IMR-90 (cell line): Measurements from ENCODE around the gene IFNG. TPM values are rescaled to one million over a fixed set of nuclear protein-coding genes. Genes with fewer than 3 reads are reported as not detected.

ENCODE experiments used
- ATAC-seq: fragments of 200-7000 bp; cut with Tn5 transposase; 2 replicates; pipeline ENCODE4 v1.9.1; 2020; ENCODE audit warnings: low read depth, mild to moderate bottlenecking, moderate library complexity
- BruUV-seq: library from RNA; stranded (reverse); fragments of 400-500 nt; replicated peaks from 2 replicates; lab custom pipeline; 2021; lab: Mats Ljungman, UMichigan
- CTCF ChIA-PET: fragments of 300-600 bp; formaldehyde crosslinking; extraction: SDS; loops from one replicate; lab custom pipeline; 2021; ENCODE audit warnings: antibody characterized with exemption; lab: Yijun Ruan, JAX
- POLR2A ChIA-PET: fragments of 300-600 bp; sonication (Branson Sonifier 250); formaldehyde crosslinking; loops from one replicate; lab custom pipeline; 2022; ENCODE audit warnings: antibody characterized with exemption; ENCODE audit not compliant: unreplicated experiment; lab: Charles Lee
- DNase-seq: peaks from one replicate; pipeline ENCODE4 v3.0.0; 2013
- H2AFZ ChIP-seq: replicated peaks from 2 replicates; pipeline ENCODE3; 2013; ENCODE audit warnings: low read length, mild to moderate bottlenecking; ENCODE audit not compliant: poor library complexity
- H2AK5ac ChIP-seq: 2 replicates; pipeline ENCODE4 v1.6.1; 2013; ENCODE audit warnings: low read depth, low read length, inconsistent platforms
- H2AK9ac ChIP-seq: replicated peaks from 2 replicates; pipeline ENCODE3; 2013; ENCODE audit warnings: mild to moderate bottlenecking, low read depth, low read length, moderate library complexity; ENCODE audit not compliant: poor library complexity
- H2BK120ac ChIP-seq: 2 replicates; pipeline ENCODE4 v1.6.1; 2013; ENCODE audit warnings: low read depth, low read length, inconsistent platforms
- H2BK15ac ChIP-seq: 3 replicates; pipeline ENCODE4 v1.6.1; 2013; ENCODE audit warnings: low read depth, low read length, inconsistent platforms
- H2BK20ac ChIP-seq: 2 replicates; pipeline ENCODE4 v1.6.1; 2013; ENCODE audit warnings: low read depth, mild to moderate bottlenecking, inconsistent platforms, low read length, moderate library complexity
- H2BK5ac ChIP-seq: 2 replicates; pipeline ENCODE4 v1.6.1; 2013; ENCODE audit warnings: mild to moderate bottlenecking, low read depth, low read length, inconsistent platforms; ENCODE audit not compliant: poor library complexity, severe bottlenecking
- H3K14ac ChIP-seq: replicated peaks from 2 replicates; pipeline ENCODE4 v1.6.1; 2013; ENCODE audit warnings: low read depth, low read length, inconsistent platforms
- H3K18ac ChIP-seq: 2 replicates; pipeline ENCODE4 v1.6.1; 2013; ENCODE audit warnings: low read depth, low read length, control low read depth
- H3K23ac ChIP-seq: 2 replicates; pipeline ENCODE4 v1.6.1; 2013; ENCODE audit warnings: low read depth, low read length, inconsistent platforms
- H3K27ac ChIP-seq: 2 replicates; pipeline ENCODE4 v1.5.1; 2013; ENCODE audit warnings: mild to moderate bottlenecking, control low read depth, low read length; ENCODE audit not compliant: insufficient read depth
- H3K27me3 ChIP-seq: 2 replicates; pipeline ENCODE4 v1.6.1; 2013; ENCODE audit warnings: low read length; ENCODE audit not compliant: control insufficient read depth, insufficient read depth
- H3K36me3 ChIP-seq: 2 replicates; pipeline ENCODE4 v1.6.1; 2013; ENCODE audit warnings: low read length, mixed read lengths; ENCODE audit not compliant: control insufficient read depth, insufficient read depth
- H3K4ac ChIP-seq: 2 replicates; pipeline ENCODE4 v1.6.1; 2013; ENCODE audit warnings: low read depth, low read length, inconsistent platforms
- H3K4me1 ChIP-seq: 2 replicates; pipeline ENCODE4 v1.6.1; 2013; ENCODE audit warnings: low read length, mixed read lengths; ENCODE audit not compliant: control insufficient read depth, insufficient read depth
- H3K4me2 ChIP-seq: 2 replicates; pipeline ENCODE4 v1.6.1; 2013; ENCODE audit warnings: low read depth, mild to moderate bottlenecking, control low read depth, low read length, moderate library complexity
- H3K4me3 ChIP-seq: 2 replicates; pipeline ENCODE4 v1.5.1; 2013; ENCODE audit warnings: low read depth, mild to moderate bottlenecking, control low read depth, low read length, moderate library complexity; ENCODE audit not compliant: insufficient read depth
- H3K56ac ChIP-seq: 2 replicates; pipeline ENCODE4 v1.6.1; 2013; ENCODE audit warnings: low read length, inconsistent platforms; ENCODE audit not compliant: insufficient read depth; ENCODE audit errors: extremely low read depth
- H3K79me1 ChIP-seq, 2 experiments: 2 replicates each; pipeline ENCODE4 v1.6.1; 2013; ENCODE audit warnings: low read length in 2 of 2, inconsistent platforms in 1 of 2, low read depth in 1 of 2
- H3K9ac ChIP-seq: 2 replicates; pipeline ENCODE4 v1.6.1; 2013; ENCODE audit warnings: low read depth, low read length, control low read depth
- H3K9me1 ChIP-seq: 2 replicates; pipeline ENCODE4 v1.6.1; 2013; ENCODE audit warnings: low read length, inconsistent platforms; ENCODE audit not compliant: insufficient read depth
- H3K9me3 ChIP-seq: 2 replicates; pipeline ENCODE4 v1.6.1; 2013; ENCODE audit warnings: low read length; ENCODE audit not compliant: control insufficient read depth, insufficient read depth
- H4K20me1 ChIP-seq: 2 replicates; pipeline ENCODE4 v1.6.1; 2013; ENCODE audit warnings: low read length, inconsistent platforms; ENCODE audit not compliant: insufficient read depth
- H4K5ac ChIP-seq: 2 replicates; pipeline ENCODE4 v1.6.1; 2013; ENCODE audit warnings: mild to moderate bottlenecking, low read depth, low read length, control low read depth
- H4K8ac ChIP-seq, 2 experiments: 2 replicates each; pipeline ENCODE4 v1.6.1; 2013; ENCODE audit warnings: low read depth in 2 of 2, low read length in 2 of 2, control low read depth in 1 of 2, inconsistent platforms in 1 of 2
- H4K91ac ChIP-seq: 2 replicates; pipeline ENCODE4 v1.6.1; 2013; ENCODE audit warnings: low read depth, low read length, inconsistent platforms; ENCODE audit not compliant: insufficient read depth
- CHD1 ChIP-seq: IDR thresholded peaks from 2 replicates; pipeline ENCODE4 v1.6.1; 2012; ENCODE audit warnings: low read depth, low read length, improper control_type of control experiment
- CTCF ChIP-seq: conservative IDR thresholded peaks from 2 replicates; pipeline ENCODE4 v1.5.1; 2012; ENCODE audit warnings: mild to moderate bottlenecking, low read depth, low read length, improper control_type of control experiment
- WGBS, 2 experiments: methylation state at CpG; one replicate each; pipeline versions ENCODE4 v1.1.5 to v1.1.7; 2013; ENCODE audit warnings: missing lambda C conversion rate in 2 of 2; ENCODE audit not compliant: insufficient read length in 1 of 2; ENCODE audit errors: extremely low coverage in 2 of 2; 5-methylcytosine and 5-hydroxymethylcytosine counted together
- dilution Hi-C: fragments of 300-500 bp; cut with HindIII; formaldehyde crosslinking; loops from one replicate; pipeline ENCODE4 v1.14.3; 2018; ENCODE audit warnings: low sequenced_read_pairs; ENCODE audit not compliant: unreplicated experiment
- in situ Hi-C: fragments of 300-500 bp; cut with MboI; formaldehyde crosslinking; loops from 3 replicates; pipeline ENCODE4 v1.14.3; 2019; ENCODE audit warnings: low sequenced_read_pairs, inconsistent platforms, mixed read lengths
- intact Hi-C: fragments of 100-400 bp; cut with micrococcal nuclease; formaldehyde crosslinking; loops from 2 replicates; pipeline ENCODE4 v1.10.0; 2022
- polyA plus RNA-seq, 3 experiments: library from polyadenylated mRNA; depleted of rRNA; stranded (reverse); fragments of >200 nt; gene quantifications; 2 replicates each; pipeline ENCODE4 v1.2.3, GENCODE V29; 2012; ENCODE audit warnings: low replicate concordance in 1 of 3
- total RNA-seq: library from RNA; depleted of rRNA; stranded (reverse); fragments of >200 nt; gene quantifications from 2 replicates; pipeline ENCODE4 v1.2.3, GENCODE V29; 2012

Gene IFNG
- total and polyA plus RNA-seq, 2 of the 4 experiments (the other 2 are of a cell fraction), result not detected

- no peak overlapping the region for H3K56ac ChIP-seq
- no peak overlapping the region for H2AK5ac ChIP-seq
- H3K27ac ChIP-seq, result no peak overlapping the region
- H3K9me3 ChIP-seq, result no peaks in the 10 kb centered on the region
- H3K4me3 ChIP-seq, result no peak overlapping the region
- DNase-seq, result no peak
- no peak overlapping the region for H3K4ac ChIP-seq
- POLR2A ChIA-PET, result no interaction called here
- H3K23ac ChIP-seq, result no peak overlapping the region
- BruUV-seq, result no TSS peak
- H2AK9ac ChIP-seq, result no peak overlapping the region
- no peak overlapping the region for H3K18ac ChIP-seq
- no peak overlapping the region for H2BK15ac ChIP-seq
- H2BK20ac ChIP-seq, result no peak overlapping the region
- CTCF ChIA-PET, result no interaction called here
- intact Hi-C loops, result no loop called here
- H3K4me1 ChIP-seq, result no peaks in the 10 kb centered on the region
- no peak overlapping the region for H3K4me2 ChIP-seq
- no peak overlapping the region for H2BK5ac ChIP-seq
- H3K9ac ChIP-seq, result no peak overlapping the region
- no peaks in the 10 kb centered on the region for H4K20me1 ChIP-seq
- TF ChIP-seq CTCF, result no peak
- TF ChIP-seq CHD1, result no peak
- ATAC-seq, result no peak
- H2AFZ ChIP-seq, result no peak overlapping the region
- no peak overlapping the region for H4K8ac ChIP-seq
- no peak overlapping the region for H2BK120ac ChIP-seq
- H3K79me1 ChIP-seq, result no peaks in the 10 kb centered on the region
- 80% methylated on average over 1 of the region's 7 CpGs; no CpG with 5 or more reads in 1 of the 2 experiments for WGBS, 2 experiments
- in situ Hi-C loops, result no loop called here
- dilution Hi-C loops, result no loop called here
- no peaks in the 10 kb centered on the region for H3K36me3 ChIP-seq
- H4K5ac ChIP-seq, result no peak overlapping the region
- H3K9me1 ChIP-seq, result no peaks in the 10 kb centered on the region
- no peak overlapping the region for H3K14ac ChIP-seq
- H4K91ac ChIP-seq, result no peak overlapping the region
- peaks cover 2% of the 10 kb centered on the region; the same call in 1 of the 2 replicates for H3K27me3 ChIP-seq
Measured at GRCh38 chr12:68148261-68148951, 11.1 kb downstream of the IFNG start.
